Activated CD4-positive, alpha-beta T cell treated with anti-CD3 and anti-CD28 coated beads, Interleukin-2, amount 50 U/mL, for 16 hours (primary cell): Measurements from ENCODE around the gene SMIM1.
A peak's percentile ranks its signal among the peaks of the same experiment; 100 is the strongest.
"Not testable (repeated sequence)": the region's sequence is repeated elsewhere in the genome, so short reads cannot be mapped to it uniquely, and the experiment has no call there.

ENCODE experiments used
- DNase-seq: peaks from one replicate; pipeline ENCODE4 v3.0.0-alpha.2; 2020

Gene SMIM1

DNA sequence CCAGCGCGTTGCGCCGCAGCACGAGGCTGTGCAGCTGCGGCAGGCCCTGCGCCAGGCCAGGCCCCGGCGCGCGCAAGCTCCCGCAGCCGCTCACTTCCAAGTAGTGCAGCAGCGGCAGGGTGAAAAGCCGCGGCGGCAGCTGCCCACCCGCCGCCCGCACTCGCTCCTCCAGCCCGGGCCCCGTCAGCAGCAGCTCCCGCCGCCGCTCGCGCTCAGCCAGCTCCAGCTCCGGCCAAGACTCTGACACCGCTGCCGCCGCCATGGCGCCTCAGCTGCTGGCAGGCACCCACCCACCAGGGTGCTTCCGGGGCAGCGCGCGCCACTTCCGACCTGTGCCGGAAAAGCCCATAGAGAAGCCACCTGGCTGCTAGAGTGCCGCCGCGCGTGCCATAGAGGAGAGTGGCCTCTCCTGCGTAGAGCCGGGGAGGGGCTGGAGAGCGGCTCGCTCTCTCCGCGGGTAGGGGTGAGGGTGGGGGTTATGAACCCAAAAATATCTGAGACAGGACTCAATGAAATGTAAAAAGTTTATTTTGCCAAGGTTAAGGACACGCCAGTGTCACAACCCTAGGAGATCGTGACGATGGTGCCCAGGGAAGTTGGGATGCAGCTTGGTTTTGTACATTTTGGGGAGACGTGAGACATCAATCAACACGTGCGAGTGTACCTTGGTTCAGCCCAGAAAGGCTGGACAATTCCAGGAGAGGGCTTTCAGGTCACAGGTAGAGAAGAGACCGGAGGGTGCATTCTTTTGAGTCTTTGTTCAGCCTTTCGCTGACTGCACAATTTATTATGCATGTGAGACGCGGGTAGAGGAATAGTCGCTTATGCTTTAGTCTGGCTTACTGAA lies 23.9 kb downstream of the SMIM1 start, which contains the start of gene LRRC47:
LRRC47 (minus strand) TSS at position 284 of the 847 bp plus-strand sequence; CDS start at position 262, 22 bp downstream.
- peak; percentile 96 for DNase-seq

DNA sequence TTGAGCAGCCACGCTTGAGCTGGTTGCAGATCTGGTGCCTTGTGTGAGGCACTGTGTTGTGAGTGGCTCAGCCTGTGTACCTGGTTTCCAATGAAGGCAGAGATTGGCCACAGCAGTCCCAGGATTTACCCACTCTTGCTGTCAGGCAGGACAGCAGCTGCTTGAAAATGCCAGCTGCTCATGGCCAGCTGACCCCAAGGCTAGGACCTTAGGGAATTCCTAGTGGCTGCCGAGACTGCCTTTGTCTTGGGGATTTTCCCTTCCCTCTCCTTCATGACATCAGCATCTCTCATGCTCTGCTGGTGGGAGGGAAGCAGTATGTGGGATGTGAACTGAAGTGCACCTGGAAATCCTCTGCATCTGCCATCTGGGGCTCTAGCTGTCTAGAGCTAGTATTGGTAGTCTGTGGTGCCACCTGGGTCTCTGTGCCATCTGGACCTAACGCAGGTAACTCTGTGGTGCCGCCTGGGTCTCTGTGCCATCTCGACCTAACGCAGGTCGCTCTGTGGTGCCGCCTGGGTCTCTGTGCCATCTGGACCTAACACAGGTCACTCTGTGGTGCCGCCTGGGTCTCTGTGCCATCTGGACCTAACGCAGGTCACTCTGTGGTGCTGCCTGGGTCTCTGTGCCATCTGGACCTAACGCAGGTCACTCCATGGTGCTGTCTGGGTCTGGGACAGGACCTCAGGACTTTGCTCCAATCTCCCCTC lies 27.6 kb downstream of the SMIM1 start:
- no peak for DNase-seq

DNA sequence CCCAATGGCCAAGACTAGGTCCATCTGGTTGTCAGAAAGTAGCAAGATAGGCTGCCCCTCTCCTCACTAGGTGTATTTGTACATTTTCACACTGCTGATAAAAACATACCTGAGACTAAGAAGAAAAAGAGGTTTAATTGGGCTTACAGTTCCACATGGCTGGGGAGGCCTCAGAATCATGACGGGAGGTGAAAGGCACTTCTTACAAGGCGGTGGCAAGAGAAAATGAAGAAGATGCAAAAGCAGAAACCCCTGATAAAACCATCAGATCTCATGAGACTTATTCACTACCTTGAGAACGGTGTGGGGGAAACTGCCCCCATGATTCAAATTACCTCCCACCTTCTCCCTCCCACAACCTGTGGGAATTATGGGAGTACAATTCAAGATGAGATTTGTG lies 28.2 kb downstream of the SMIM1 start:
- DNase-seq = not testable (repeated sequence)

DNA sequence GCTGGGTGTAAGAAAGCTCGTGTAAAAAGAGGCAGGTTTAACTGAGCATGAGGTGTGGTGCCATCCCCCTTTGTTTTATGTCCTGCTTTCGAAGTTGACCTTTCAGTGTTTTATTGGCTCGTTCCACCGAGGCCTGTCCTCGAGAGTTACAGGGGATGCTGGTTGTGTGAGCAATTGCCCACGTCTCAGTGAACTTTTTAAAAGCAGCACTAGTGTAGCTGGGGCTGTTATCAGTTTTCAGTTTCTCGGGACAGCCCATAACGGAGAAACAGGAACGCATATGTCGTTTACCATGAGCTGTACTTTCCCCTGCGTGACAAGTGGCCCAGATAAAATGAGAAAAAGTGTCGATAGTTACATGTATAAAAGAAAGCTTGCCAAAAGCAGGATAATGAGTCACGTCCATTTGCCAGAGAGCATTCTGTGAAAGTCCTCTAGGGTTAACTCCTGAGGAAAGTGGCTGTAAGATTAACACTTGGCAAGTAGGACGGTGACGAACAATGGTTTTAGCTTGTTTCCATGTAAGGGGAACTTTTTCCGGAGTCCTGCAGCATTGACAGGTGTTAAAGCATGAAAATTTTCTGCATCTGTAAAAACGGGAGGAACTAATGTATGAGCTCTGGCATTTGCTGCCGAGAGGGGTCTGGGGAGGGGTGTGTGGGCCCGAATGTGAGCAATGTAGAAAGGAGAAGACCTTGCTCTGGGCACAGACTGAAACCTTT lies 31.5 kb downstream of the SMIM1 start:
- no peak for DNase-seq

DNA sequence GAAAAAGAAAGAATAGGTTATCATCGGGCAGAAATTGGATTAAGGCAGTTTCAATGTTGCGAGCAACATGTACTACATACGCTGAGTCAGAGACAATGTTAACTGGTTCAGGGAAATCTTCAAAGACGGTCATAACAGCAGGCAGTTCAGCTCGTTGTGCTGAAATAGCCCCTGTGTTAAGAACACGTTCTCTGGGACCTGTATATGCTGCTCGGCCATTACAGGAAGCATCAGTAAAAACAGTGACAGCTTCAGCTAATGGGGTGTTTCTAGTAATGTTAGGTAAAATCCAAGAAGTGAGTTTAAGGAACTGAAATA lies 32.0 kb downstream of the SMIM1 start:
- DNase-seq = not testable (repeated sequence)

DNA sequence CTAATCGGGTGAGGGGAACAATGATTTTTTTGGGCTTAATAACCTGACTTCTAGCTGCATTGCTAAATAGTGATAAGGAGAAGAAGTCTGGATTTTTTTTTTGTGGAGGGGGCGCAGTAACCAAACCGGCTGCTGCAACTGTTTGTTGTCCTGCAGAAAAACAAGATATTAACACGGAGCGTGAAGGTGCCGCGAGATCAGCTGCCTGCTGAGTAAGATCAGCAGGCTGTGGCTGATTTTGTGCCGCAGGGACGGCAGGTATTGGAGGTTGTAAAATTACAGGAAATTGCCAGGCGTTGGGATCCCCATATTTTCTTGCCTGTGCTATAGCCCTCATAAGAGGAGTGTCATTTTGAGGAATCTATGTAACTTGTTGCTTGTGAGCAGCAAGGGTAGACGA lies 32.5 kb downstream of the SMIM1 start:
- no peak for DNase-seq

DNA sequence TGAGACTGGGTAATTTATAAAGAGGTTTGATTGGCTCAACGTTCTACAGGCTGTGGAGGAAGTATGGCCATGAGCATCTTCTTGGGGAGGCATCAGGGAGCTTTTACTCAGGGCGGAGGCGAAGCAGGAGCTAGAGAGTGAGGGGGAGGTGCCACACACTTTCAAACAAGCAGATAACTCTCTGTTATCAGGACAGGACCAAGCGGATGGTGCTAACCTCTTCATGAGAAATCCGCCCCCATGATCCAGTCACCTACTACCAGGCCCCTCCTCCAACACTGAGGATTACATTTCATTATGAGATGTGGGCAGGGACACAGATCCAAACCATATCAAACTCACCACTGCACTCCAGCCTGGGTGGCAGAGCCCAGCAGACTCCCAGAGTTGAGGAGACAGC lies 35.2 kb downstream of the SMIM1 start:
- DNase-seq = no peak

DNA sequence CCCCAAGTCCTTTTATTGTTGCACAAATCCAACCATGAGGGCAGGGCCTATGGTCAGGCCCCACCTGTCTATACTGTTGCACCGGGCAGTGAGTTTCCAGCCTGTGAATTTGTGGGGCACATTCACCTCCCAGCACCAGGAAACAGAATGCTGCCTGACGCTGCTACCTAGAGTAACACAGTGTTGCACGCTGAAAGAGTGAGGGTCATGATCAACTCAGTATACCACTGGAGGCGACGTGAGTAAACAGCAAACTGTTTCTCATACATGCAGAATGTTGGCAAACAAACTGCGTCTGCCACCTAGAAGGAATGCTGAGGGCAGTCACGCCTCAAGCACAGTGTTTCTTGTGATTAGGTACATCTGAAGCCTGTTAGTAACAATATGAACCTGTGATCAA lies 37.1 kb downstream of the SMIM1 start:
- no peak for DNase-seq

DNA sequence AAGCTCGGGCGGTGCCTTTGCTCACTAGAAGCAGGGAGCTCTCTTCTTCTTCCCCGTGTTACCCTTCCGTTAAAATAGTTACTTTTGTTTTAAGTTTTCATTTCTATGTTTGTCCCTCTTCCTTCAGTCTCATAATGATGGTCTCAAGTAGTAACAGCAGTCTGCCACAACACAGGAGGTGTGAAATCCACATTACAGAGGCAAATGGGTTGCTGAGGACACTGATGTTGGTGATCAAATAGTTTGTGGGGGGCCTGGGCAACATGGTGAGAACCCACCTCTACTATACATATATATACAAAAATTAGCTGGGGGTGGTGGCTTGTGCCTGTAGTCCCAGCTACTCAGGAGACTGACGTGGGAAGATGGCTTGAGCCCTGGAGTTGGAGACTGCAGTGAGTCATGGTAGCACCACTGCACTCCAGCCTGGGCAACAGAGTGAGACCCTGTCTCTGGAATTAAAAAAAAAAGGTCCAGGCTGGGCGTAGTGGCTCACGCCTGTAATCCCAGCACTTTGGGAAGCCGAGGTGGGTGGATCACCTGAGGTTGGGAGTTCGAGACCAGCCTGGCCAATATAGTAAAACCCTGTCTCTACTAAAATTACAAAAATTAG lies 37.7 kb downstream of the SMIM1 start:
- DNase-seq = not testable (repeated sequence)

DNA sequence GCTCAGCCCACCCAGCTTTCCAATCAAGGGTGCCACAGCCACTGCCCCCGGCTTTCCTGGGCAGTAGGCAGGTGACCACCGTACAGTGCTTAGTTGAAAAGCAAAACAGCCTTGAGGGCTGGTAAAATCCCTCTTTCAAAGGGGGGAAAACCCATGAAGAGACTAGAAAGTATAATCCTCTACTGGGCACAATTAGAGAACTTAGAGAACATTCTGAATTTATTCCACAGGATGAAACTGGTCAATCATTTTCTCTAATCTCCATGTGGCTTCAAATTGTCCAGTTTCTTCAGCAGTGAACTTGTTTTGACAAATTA lies 39.0 kb downstream of the SMIM1 start:
- no peak for DNase-seq

DNA sequence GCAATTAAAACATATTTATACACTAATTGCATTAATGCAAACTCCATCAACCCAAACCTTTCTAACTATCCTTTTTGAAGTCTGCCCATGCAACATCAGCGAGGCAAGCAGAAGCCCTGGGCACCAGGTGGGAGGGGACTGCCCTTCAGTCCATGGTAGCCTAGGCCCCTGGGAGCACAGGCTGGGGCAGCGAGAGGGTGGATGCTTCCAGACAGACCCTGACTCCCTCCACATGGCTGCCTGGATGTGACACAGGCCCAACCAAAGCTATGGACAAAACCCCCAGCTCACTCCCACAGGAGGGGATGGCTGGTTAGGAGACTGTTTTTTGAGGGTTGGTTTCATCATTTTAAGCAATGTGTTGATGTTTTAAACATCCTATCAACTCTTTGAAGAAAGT lies 41.5 kb downstream of the SMIM1 start:
- no peak for DNase-seq

DNA sequence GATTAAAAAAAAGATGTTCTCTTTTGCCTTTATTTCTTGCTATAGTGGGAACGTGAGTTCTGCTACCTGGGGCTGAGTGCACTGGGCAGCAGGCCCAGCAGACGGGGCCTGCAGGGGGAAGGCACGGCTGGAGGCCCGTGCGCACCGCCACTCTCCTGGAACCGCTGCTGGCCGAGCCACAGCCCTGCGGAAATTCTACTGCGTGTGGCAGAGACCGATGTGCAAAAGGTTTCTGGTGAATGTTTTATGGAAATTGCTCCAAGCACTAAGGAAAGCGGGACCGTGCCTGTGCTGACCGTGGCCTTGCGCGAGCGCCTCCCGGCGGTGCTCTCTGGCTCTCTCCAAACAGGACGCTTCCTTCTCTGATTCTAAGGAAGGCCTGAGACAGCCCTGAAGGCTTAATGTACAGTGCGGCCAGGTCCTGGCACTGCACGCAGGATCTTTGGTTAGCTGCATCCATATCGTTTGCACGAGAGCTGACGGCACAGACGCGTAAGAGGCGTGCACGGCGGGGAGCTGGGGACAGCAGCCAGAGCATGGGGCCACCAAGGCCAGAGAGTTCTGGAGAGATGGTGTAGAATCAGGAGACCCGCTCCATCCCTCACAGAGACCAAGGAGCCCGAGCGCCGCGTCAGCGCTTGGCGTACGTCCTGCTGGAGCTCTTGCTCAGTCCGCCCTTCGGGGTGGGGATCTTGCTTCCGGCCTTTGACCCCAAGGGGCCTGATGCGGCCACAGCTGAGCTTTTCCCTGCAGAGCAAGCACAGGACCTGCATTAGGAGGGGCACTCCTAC lies 42.4 kb downstream of the SMIM1 start:
- DNase-seq = no peak

DNA sequence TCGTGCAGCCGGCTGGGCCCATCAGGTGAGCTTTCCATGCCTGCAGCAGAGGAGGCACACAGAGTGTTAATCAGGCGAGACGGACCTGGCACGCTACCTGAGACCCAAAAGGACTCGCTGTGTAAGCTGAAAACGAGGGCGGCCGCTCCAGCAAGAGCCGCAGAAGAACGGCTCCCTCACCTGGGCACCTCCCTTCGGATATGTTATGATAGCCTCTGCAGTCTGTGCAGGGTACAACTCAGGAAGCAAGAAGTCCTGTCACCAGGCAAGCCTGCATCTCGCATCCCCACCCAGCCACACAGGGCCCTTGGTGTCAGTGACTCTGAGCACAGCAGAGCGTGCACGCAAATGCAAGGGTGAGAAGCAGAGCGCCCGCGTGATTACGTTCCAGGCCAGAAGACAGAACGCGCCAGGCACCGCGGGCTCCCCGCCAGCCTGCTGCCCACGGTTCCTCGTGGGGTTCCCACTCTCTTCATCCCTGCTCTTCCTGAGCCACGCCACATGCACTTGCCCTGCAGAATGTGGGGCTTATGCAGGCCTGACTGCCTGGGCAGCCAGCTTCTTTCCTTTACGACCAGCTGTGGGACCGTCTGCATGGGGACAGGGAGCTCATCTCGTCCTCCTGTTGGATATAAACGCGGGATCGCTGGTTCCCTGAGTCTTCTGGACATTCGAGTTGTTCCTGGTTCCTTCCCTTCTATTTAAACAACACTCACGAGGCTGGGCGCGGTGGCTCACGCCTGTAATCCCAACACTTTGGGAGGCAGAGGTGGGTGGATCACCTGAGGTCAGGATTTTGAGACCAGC lies 44.0 kb downstream of the SMIM1 start:
- no peak for DNase-seq

DNA sequence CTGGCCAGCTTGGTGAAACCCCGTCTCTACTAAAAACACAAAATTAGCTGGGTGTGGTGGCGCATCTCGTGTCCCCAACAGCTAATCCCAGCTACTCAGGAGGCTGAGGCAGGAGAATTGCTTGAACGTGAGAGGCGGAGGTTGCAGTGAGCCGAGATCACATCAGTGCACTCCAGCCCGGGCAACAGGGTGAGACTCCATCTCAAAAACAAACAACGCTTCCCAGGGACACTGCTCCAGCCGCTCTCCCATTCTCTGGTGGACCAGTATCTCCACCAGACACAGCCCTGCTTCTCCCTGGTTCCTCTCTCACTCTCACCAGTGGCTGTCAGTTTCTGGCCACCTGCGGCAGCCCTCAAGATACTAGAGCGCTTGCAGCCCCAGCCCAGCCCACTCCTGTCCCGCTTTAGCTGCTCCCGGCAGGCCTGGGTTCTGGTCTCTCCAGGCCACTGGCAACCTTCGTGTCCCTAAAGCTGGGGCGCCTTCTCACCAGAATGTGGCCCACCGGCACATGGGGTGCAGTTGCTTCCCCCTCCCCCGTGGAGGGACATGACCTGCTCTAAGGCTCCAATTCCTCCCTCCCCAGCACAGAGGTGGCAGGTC lies 44.7 kb downstream of the SMIM1 start:
- no peak for DNase-seq

DNA sequence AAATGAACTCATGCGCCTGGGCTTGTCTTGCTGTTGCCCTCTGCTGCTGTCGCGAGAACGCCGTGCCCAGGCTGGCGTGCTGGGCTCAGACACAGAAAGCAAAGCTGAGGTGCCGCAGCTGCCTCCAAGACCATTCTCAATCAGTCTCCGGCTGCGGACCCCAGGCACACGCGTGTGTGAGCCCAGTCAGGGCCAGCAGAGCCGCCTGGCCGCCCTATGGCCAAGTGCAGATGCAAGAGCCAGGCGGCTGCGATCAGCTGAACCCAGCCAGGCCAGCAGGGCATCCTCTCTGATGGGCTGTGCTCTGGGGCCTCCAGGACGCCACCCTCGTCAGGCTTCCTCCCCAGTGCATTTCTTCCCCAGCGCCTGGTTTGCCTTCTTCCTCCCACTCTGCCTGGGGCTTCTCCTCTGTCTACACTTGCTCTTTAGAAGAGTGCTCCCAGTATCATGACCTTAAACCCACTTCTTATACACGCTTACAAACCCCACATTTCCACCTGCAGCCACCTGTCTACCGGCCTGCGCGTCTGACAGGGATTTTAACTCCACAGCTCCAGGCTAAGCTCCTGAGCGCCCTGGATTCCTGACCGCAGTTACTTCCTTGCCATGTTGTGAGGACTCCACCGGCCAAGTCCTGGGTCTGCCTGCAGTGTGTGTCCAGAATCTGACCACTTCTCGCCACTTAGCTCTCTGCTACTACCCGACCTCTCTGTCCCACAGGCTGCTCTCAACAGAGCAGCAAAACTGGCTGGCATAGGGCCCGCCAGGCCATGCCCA lies 45.5 kb downstream of the SMIM1 start:
- no peak for DNase-seq

DNA sequence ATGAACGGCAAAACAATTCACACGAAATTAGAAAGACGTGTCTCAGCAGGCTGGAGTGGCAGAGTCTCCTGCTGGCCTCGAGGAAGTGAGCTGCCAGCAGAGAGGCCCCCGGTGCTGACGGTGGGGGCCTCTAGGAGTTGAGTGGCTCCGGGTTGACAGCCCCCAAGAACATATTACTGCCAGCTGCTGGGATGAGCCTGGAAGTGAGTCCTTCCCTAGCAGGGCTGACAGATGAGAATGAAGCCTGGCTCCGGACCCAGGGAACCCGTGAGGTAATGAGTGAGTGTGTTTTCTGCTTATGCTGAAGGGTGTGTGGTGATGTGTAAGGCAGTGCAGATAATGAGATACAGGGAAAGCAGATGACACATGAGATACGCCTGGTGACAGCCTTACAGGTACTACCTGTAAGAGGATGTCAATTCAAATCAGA lies 47.2 kb downstream of the SMIM1 start:
- DNase-seq = no peak

DNA sequence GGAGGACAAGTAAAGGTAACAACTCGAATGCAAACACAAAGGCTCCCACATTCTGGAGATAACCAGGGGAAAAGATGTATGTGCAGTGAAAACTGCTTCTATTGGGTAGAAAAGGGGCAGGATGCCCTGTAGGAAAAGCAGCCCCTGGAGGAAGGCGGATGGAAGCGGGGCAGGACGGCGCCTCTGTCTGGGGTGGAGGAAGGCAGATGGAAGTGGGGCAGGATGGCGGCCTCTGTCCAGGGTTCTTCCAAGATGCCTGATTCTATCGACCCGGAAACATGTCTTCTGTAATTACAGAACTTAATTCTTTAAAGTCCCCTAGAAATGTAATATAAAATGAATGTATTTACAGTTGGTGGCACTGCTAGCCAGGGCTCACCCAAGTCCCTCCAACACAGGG lies 47.8 kb downstream of the SMIM1 start:
- DNase-seq = no peak

DNA sequence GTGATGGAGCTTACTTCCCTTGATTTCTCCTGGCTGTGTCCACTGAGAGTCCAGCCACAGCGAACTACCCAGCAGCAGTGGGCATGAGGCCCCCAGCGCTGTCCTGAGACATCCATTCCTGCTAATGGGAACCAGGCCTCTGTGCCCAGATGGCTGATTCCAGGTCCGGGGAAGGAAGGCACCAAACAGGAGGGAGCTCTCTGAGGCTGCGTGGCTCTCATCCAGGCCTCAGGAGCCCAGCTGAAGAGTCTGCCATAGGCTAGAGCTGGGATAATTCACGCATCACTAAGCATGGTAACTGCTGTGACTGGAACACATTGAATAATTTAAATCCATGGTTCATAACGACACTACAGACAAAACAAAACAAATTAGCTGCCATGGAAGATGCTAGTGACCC lies 48.5 kb downstream of the SMIM1 start:
- no peak for DNase-seq

DNA sequence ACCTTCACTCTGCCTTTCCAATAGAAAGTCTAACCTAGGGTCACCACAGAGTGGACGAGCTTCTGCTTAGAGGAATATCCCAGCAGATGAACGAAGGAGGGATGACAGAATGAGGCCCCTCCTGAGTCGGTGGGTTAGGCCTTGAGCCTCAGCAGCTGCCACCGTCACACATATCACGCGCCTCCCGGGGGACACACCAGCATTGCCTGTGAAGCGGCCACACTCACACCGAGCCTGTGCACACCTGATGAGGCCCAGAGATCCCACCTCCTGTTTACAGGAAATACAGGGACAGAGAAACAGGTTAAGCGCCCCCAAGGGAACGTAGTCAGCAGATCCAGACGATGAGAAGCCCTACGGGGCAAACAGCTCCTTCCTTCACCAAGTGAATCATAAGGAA lies 48.9 kb downstream of the SMIM1 start:
- DNase-seq = no peak

DNA sequence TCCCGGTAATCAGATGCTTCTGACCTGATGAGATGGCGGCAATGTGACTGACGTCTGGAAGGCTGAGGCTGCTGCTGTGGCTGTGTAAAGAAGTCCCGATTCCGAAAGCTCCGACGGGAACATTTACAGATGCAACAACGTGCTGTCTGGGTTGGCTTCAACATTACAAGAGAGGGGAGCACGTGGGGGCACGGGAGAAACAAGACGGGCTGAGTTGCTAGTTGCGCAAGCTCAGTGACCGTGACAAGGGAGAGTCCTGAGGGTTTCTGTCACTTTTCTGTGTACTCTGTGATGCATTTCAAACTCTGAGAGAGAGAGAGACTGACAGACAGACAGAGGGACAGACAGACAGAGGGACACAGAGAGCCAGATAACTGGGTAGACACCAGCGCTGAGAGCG lies 49.4 kb downstream of the SMIM1 start:
- DNase-seq = no peak

DNA sequence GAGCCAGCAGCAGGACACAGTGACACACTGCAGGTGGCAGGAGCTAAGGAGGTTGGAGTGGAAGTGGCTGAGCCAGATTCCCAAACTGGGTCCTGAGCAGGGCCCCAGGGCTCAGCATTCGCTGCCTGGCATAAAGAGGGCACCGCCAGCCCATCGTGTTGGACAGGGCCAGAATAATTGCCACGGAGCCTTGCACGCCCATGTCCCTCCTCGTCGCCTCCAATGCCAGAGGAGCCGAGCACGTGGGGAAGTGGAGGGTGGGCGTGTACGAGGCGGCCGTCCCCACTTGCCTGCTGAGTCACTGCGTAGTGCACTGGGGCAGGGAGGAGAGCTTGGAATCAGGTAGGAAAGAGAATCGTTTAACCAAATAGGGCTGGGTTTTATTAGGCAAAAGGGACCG lies 49.9 kb downstream of the SMIM1 start:
- DNase-seq = no peak
